HG03175 (cell line): Measurements from ENCODE around the gene MCU.
"Not testable (repeated sequence)": the region's sequence is repeated elsewhere in the genome, so short reads cannot be mapped to it uniquely, and the experiment has no call there.

Experiments
- ATAC-seq: cut with Tn5 transposase; IDR thresholded peaks from one replicate; pipeline ENCODE4 v1.9.1; 2021; ENCODE audit warnings: mild to moderate bottlenecking, moderate library complexity; ENCODE audit not compliant: unreplicated experiment

Gene MCU

DNA sequence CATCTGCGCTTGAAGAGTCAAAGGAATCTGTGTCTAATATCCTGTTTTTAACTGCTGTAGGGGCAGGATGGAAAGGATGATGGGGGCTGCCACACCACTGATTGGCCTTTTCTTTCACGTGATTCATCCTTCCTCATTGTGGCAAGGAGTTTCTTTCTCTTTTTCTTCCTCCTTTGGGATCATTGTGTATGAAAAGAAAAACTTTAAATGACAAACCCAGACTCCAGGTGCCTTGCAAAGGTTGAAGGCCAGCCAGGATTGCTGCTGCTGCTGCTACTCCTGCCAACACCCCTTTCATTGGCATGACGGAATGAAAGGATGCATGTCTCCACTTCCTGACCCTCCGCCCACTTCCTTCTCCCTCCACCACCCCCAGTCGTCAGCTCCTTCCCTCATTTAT, 195.1 kb downstream of the MCU start:
- ATAC-seq = no peak

- ATAC-seq = no peak
Observed at GRCh38 chr10:72888151-72888638, 196.3 kb downstream of the MCU start.

DNA sequence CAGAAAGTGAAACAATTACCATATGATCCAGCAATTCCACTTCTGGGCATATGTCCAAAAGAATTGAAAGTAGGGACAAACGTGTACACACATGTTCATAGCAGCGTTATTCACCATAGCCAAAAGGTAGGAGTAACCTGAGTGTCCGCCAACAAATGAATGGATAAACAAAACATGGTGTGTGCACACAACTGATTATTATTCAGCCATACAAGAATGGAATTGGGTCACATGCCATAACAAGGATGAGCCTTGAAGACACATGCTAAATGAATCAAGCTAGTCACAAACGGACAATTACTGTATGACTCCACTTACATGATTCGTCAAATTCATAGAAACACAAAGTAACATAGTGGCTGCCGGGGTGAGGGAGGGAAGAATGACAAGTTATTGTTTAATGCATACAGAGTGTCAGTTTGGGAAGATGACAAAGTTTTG, 197.5 kb downstream of the MCU start:
- no peak for ATAC-seq

GRCh38 chr10:72890086-72890485, 198.1 kb downstream of the MCU start:
- no peak for ATAC-seq

DNA sequence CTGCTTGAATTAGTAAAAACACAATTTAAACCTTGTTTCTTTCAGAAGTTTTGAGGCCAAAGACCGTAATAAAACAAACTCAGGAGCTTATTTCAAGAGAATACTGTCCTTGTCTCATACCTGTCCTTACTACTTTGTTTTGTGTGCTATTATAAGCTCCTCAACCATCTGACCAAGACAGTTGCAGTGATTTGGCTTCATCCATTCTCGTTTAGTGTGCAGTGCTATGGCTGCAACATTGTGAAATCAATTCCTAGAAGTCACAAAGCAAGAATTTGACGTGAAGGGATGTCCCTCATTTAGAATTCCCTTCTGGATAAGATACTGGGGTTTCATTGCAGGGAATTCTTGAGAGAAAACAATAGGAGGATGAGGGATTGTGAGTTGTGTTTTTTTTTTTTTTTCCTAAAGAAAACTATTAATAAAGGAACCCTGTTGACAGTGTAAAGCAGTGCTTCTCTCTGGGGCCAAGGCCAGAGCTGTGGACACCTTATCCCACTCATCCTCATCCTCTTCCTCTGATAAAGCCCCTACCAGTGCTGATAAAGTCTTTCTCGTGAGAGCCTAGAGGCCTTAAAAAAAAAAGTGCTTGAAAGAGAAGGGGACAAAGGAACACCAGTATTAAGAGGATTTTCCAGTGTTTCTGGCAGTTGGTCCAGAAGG, 201.3 kb downstream of the MCU start, which contains the start of gene OIT3:
OIT3 (plus strand) TSS at position 604 of the 663 bp plus-strand sequence. CDS start 60 bp downstream, outside the sequence.
- no peak for ATAC-seq

- ATAC-seq = no peak
Observed at GRCh38 chr10:72895236-72895850, 203.4 kb downstream of the MCU start.

GRCh38 chr10:72898616-72899015, 206.7 kb downstream of the MCU start:
- ATAC-seq = no peak

GRCh38 chr10:72899545-72899944, 207.6 kb downstream of the MCU start:
- no peak for ATAC-seq

- not testable (repeated sequence) for ATAC-seq
Observed at GRCh38 chr10:72903941-72904446, 212.1 kb downstream of the MCU start.

DNA sequence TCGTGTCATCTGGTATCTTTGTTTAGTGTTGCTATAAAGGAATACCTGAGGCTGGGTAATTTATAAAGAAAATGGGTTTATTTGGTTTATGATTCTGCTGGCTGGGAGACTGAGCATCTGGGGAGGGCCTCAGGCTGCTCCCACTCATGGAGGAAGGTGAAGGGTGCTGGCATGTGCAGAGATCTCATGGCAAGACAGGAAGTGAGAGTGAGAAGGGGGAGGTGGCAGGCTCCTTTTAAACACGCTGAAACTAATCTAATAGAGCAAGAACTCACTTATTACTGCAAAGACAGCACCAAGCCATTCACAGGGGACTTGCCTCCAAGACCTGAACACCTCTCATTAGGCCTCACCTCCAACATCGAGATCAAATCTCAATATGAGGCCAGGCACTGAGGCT, 212.9 kb downstream of the MCU start:
- no peak for ATAC-seq

DNA sequence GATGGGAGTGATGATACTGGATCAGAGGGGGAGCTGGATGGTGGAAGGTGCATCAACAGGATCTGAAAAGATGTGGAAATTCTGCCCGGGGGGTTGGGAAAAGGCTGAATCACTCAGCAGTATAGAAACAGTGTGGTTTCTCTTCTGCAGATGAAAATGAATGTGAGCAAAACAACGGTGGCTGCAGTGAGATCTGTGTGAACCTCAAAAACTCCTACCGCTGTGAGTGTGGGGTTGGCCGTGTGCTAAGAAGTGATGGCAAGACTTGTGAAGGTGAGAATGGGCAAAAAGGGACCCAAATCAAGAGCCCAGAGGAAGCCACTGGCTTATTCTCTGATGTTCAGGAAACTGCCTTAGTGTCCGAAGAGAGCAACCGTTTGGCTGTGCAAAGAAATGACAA, 214.5 kb downstream of the MCU start:
- no peak for ATAC-seq

DNA sequence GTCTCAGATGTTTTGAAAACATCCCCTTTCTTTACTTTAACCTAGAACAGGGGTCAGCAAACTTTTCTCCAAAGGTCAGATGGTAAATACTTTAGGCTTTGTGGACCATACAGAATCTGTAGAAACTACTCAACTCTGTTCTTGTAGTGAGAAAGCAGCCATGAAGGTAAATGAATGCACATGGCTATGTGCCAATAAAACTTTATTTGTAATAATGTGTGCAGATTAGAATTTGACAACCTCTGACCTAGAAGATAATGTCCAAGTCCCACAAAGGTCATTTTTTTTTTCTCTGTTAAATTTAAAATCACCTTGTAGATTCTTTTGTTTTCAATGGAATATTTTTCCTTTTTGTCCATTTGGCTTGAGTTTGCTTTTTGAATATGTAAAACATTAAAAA, 218.8 kb downstream of the MCU start:
- no peak for ATAC-seq

GRCh38 chr10:72911758-72912157, 219.8 kb downstream of the MCU start:
- ATAC-seq = no peak

DNA sequence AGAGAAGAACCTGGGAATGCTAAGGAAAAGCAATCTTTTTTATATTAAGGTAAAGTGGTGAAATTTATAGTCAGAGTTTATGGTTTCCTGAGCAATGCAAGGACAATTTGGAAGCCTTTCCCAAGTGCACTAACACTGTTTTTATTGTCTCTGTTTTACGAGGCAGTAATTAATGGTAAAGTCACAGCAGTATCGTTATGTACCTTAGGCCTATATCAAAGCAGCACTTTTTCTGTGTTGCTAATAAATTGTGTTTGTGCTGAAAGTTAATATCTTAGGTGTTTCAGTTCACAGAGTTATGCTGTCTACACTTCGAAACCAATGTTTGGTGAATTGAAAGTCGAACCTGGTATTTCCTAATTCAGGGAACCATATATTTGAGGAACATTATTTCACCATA, 220.8 kb downstream of the MCU start:
- no peak for ATAC-seq

- ATAC-seq = no peak
Observed at GRCh38 chr10:72913287-72913686, 221.3 kb downstream of the MCU start.

- not testable (repeated sequence) for ATAC-seq
Observed at GRCh38 chr10:72917201-72917600, 225.3 kb downstream of the MCU start.

DNA sequence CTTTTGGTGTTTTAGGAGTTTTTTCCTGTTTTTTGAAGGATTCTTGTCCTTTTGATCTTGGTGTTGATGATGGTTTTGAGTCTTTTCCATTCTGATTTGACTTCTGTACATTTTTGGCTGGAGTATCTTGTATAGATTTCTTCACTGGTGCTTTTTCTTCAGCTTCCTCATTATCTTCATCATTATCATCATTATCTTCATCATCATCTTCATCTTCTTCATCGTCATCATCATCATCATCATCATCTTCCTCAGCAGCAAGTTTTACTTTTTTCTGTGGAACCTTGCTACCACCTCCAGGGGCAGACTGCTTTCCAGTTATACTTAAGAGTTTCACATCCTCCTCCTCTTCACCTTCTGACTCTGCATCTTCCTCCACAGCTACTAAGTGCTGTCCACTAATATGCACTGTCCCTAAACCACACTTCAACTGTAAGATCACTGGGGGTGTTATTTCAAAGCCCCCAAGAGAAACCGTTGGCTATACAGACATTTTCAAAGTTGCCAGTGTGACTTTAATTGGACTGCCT, 225.9 kb downstream of the MCU start:
- ATAC-seq = not testable (repeated sequence)

DNA sequence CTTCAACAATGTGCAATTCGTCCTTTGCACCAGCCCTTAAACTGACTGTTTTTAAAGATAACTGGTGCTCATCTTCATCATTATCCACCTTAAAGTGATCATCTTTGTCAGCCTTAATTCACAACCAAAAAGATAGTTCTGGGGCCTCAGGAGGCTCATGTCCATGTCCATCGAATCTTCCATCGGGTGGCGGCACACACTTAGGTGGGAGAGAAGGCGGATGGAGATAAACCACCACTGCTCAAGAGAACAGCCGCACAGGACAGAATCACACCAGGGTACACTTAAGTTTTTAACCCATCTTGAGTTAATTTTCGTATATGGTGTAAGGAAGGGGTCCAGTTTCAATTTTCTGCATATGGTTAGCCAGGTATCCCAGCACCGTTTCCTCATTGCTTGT, 226.4 kb downstream of the MCU start:
- no peak for ATAC-seq

GRCh38 chr10:72921147-72921683, 229.3 kb downstream of the MCU start:
- not testable (repeated sequence) for ATAC-seq

DNA sequence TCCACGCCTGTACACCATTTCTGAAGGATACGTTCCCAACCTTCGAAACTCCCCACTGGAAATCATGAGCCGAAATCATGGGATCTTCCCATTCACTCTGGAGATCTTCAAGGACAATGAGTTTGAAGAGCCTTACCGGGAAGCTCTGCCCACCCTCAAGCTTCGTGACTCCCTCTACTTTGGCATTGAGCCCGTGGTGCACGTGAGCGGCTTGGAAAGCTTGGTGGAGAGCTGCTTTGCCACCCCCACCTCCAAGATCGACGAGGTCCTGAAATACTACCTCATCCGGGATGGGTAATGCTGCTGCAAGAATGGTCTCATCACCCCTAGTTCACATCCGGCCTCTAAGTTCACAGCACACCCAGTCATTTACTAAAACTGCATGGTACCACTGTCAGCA, 232.4 kb downstream of the MCU start:
- ATAC-seq = no peak

- no peak for ATAC-seq
Observed at GRCh38 chr10:72925951-72926465, 234.1 kb downstream of the MCU start.
